Bronchial epithelial cell (primary cell): ENCODE results near the gene AICDA. TPM values are rescaled to one million over a fixed set of nuclear protein-coding genes. Genes with fewer than 3 reads are reported as not detected.
"Not testable (repeated sequence)": the region's sequence is repeated elsewhere in the genome, so short reads cannot be mapped to it uniquely, and the experiment has no call there.

Experiments
- DNase-seq: peaks from one replicate; pipeline ENCODE4 v3.0.0-alpha.2; 2010; ENCODE audit warnings: low read depth
- FAIRE-seq: peaks from 2 replicates; lab custom pipeline; 2011; peaks lifted over from hg19 to GRCh38; lab: Jason Lieb, UNC
- H3K27me3 ChIP-seq: 2 replicates; pipeline ENCODE4 v1.5.1; 2011; ENCODE audit warnings: low read length; ENCODE audit not compliant: control insufficient read depth, insufficient read depth
- H3K36me3 ChIP-seq: 2 replicates; pipeline ENCODE4 v1.5.1; 2011; ENCODE audit warnings: low read length; ENCODE audit not compliant: control insufficient read depth, insufficient read depth
- H3K4me3 ChIP-seq: 2 replicates; pipeline ENCODE4 v1.5.1; 2011; ENCODE audit warnings: mild to moderate bottlenecking, low read depth, low read length, control low read depth
- total RNA-seq: library from RNA; depleted of rRNA; stranded (reverse); fragments of >200 nt; gene quantifications from 2 replicates; pipeline ENCODE4 v1.2.1, GENCODE V29; 2014
- TF ChIP-seq, protein P1 (sequence below): IDR thresholded peaks from 2 replicates; pipeline ENCODE4 v1.5.1; 2011; ENCODE audit warnings: mild to moderate bottlenecking, moderate library complexity, low read length, control low read depth, inconsistent platforms; ENCODE audit not compliant: insufficient read depth, severe bottlenecking

AICDA gene
- total RNA-seq, 1 donor from 2014 or later, result not detected

GRCh38 chr12:8637666-8638065, 25.0 kb upstream of the AICDA start:
- FAIRE-seq (no peak), DNase-seq (no peak)
- no peaks in the 10 kb centered on the region for H3K27me3 ChIP-seq
- H3K4me3 ChIP-seq, result no peak overlapping the region
- TF ChIP-seq, protein P1, sequence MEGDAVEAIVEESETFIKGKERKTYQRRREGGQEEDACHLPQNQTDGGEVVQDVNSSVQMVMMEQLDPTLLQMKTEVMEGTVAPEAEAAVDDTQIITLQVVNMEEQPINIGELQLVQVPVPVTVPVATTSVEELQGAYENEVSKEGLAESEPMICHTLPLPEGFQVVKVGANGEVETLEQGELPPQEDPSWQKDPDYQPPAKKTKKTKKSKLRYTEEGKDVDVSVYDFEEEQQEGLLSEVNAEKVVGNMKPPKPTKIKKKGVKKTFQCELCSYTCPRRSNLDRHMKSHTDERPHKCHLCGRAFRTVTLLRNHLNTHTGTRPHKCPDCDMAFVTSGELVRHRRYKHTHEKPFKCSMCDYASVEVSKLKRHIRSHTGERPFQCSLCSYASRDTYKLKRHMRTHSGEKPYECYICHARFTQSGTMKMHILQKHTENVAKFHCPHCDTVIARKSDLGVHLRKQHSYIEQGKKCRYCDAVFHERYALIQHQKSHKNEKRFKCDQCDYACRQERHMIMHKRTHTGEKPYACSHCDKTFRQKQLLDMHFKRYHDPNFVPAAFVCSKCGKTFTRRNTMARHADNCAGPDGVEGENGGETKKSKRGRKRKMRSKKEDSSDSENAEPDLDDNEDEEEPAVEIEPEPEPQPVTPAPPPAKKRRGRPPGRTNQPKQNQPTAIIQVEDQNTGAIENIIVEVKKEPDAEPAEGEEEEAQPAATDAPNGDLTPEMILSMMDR, result no peak
- H3K36me3 ChIP-seq, result no peaks in the 10 kb centered on the region

DNA sequence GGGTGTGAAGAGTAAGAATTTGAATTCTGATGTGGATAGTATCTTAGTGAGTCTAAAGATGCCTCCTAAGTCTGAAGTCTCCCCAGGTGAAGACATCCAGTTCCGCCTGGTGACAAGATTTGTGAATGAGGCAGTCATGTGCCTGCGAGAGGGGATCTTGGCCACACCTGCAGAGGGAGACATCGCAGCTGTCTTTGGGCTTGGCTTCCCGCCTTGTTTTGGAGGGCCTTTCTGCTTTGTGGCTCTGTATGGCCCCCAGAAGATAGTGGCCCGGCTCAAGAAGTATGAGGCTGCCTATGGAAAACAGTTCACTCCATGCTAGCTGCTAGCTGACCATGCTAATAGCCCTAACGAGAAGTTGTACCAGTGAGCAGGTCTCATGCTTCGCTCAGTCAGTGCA, 24.6 kb upstream of the AICDA start:
- no peak for DNase-seq
- Histone ChIP-seq H3K27me3 (no peaks in the 10 kb centered on the region), H3K4me3 (no peak overlapping the region), H3K36me3 (no peaks in the 10 kb centered on the region)
- TF ChIP-seq, protein P1, result no peak
- FAIRE-seq, result no peak

DNA sequence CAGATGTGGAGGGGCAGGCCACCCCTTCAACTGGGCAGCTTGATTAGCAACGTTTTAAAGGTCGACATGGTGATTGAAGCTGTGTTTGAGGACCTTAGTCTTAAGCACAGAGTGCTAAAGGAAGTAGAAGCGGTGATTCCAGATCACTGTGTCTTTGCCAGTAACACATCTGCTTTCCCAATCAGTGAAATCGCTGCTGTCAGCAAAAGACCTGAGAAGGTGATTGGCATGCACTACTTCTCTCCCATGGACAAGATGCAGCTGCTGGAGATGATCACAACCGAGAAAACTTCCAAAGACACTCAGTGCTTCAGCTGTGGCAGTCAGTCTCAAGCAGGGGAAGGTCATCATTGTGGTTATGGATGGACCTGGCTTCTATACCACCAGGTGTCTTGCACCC, 23.9 kb upstream of the AICDA start:
- FAIRE-seq (peak; percentile 23), DNase-seq (no peak)
- Histone ChIP-seq H3K36me3 (no peaks in the 10 kb centered on the region), H3K27me3 (no peaks in the 10 kb centered on the region), H3K4me3 (no peak overlapping the region)
- TF ChIP-seq, protein P1, result no peak

DNA sequence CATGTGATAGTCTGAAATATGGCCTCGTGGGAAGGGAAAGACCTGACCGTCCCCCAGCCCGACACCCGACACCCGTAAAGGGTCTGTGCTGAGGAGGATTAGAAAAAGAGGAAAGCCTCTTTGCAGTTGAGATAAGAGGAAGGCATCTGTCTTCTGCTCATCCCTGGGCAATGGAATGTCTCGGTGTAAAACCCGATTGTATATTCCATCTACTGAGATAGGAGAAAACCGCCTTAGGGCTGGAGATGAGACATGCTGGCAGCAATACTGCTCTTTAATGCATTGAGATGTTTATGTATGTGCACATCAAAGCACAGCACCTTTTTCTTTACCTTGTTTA, 23.3 kb upstream of the AICDA start:
- DNase-seq, H3K4me3 ChIP-seq, FAIRE-seq, H3K36me3 ChIP-seq, H3K27me3 ChIP-seq: not testable (repeated sequence)

GRCh38 chr12:8635342-8636006, 22.8 kb upstream of the AICDA start:
- H3K27me3 ChIP-seq, FAIRE-seq, H3K36me3 ChIP-seq, H3K4me3 ChIP-seq: not testable (repeated sequence)
- DNase-seq, result peak; percentile 65

GRCh38 chr12:8630131-8630530, 17.5 kb upstream of the AICDA start:
- DNase-seq (no peak), FAIRE-seq (no peak)
- TF ChIP-seq, protein P1, result no peak
- no peaks in the 10 kb centered on the region for H3K27me3 ChIP-seq
- no peaks in the 10 kb centered on the region for H3K36me3 ChIP-seq
- H3K4me3 ChIP-seq, result no peak overlapping the region

- H3K4me3 ChIP-seq, result no peak overlapping the region
- FAIRE-seq (no peak), DNase-seq (peak; percentile 43)
- TF ChIP-seq, protein P1, result no peak
- no peaks in the 10 kb centered on the region for H3K36me3 ChIP-seq
- no peaks in the 10 kb centered on the region for H3K27me3 ChIP-seq
Measured at GRCh38 chr12:8629486-8630033, 16.9 kb upstream of the AICDA start.
